K562 (cell line): ENCODE measurements around the gene NR1D1. TPM values are rescaled to one million over a fixed set of nuclear protein-coding genes. Genes with fewer than 3 reads are reported as not detected.

Experiments used
- CAMTA2 ChIP-seq: fragments of 250-450 bp; sonication (Bioruptor Pico); conservative IDR thresholded peaks from 2 replicates; pipeline ENCODE4 v1.5.1; 2022
- EP300 ChIP-seq: IDR thresholded peaks from 2 replicates; pipeline ENCODE4 v1.6.1; 2012; ENCODE audit warnings: low read length, improper control_type of control experiment
- GABPA ChIP-seq: fragments of 200-800 bp; sonication (Bioruptor generic); conservative IDR thresholded peaks from 2 replicates; pipeline ENCODE4 v1.6.1; 2016; ENCODE audit warnings: low read depth, missing genetic modification characterization, missing compliant biosample characterization
- GTF2A2 ChIP-seq: IDR thresholded peaks from 2 replicates; pipeline ENCODE4 v1.6.1; 2016; ENCODE audit warnings: mild to moderate bottlenecking, missing genetic modification characterization, missing compliant biosample characterization
- NBN ChIP-seq: fragments of 450-650 bp; IDR thresholded peaks from 2 replicates; pipeline ENCODE4 v1.6.1; 2016; ENCODE audit warnings: low read depth, mild to moderate bottlenecking
- NR2C1 ChIP-seq, 2 experiments: fragments of 450-650 bp; IDR thresholded peaks; 2 replicates each; pipeline ENCODE4 v1.6.1; 2017; ENCODE audit warnings: mild to moderate bottlenecking in 2 of 2, antibody characterized with exemption in 1 of 2, inconsistent platforms in 1 of 2, missing compliant biosample characterization in 1 of 2, missing genetic modification characterization in 1 of 2
- PBX2 ChIP-seq, 2 experiments: IDR thresholded peaks in 1 of 2; conservative IDR thresholded peaks in 1 of 2; 2 replicates each; pipeline ENCODE4 v1.6.1; 2016; ENCODE audit warnings: low read depth in 2 of 2, mild to moderate bottlenecking in 1 of 2, missing compliant biosample characterization in 1 of 2, missing genetic modification characterization in 1 of 2, moderate library complexity in 1 of 2
- RB1 ChIP-seq: fragments of 450-650 bp; IDR thresholded peaks from 2 replicates; pipeline ENCODE4 v1.6.1; 2017; ENCODE audit warnings: low read depth, mild to moderate bottlenecking
- REST ChIP-seq, 2 experiments: fragments of 450-650 bp; formaldehyde crosslinking in 1 of 2; IDR thresholded peaks; 2 replicates each; pipeline versions ENCODE4 v1.4.0 to v1.6.1; 2014 to 2020; ENCODE audit warnings: mild to moderate bottlenecking in 2 of 2, borderline replicate concordance in 1 of 2, low read depth in 1 of 2
- ZMIZ1 ChIP-seq, 2 experiments: fragments of 150-350 bp in 1 of 2; IDR thresholded peaks; 2 replicates each; pipeline ENCODE4 v1.6.1; 2012 to 2016; ENCODE audit warnings: low read depth in 2 of 2, low read length in 2 of 2, mild to moderate bottlenecking in 1 of 2, moderate library complexity in 1 of 2
- polyA plus RNA-seq, 8 experiments: library from polyadenylated mRNA; depleted of rRNA in 4 of 8; stranded (reverse) in 5 of 8; unstranded in 3 of 8; fragments of >200 nt; fragmentation: Nextera tagmentation in 2 of 8; fragmentation: Illumina TruSeq in 1 of 8; extraction: Ambion mirVana in 2 of 8; extraction: Trizol in 1 of 8; gene quantifications; 2 replicates each; pipeline versions ENCODE4 v1.2.1 to v1.2.3, GENCODE V29; 2011 to 2014; ENCODE audit warnings: inconsistent platforms in 1 of 8, missing spikeins in 1 of 8
- total RNA-seq, 7 experiments: library from RNA; depleted of rRNA in 6 of 7; stranded (reverse); fragments of >200 nt in 6 of 7; fragmentation: Illumina TruSeq in 2 of 7; extraction: Trizol in 2 of 7; gene quantifications; 2 replicates each; pipeline versions ENCODE4 v1.2.1 to v1.2.3, GENCODE V29; 2011 to 2021; ENCODE audit warnings: low replicate concordance in 1 of 7

The NR1D1 gene
- total and polyA plus RNA-seq, 9 of the 15 experiments (the other 6 are each of a cell fraction or from before 2014, with no cell fraction given): 0.25 to 7.7 (median 0.65) TPM

- TF ChIP-seq ZMIZ1 (IDR thresholded peaks at IDR 0.05; ENCODE audit: low read depth in 2 of 2, low read length in 2 of 2) (0 out of 4 replicates have a peak, but pooled peaks of 1 of the 2 experiments have one; percentile 11), EP300 (peak; percentile 58), PBX2 (CRISPR knock-in tag; IDR thresholded peaks at IDR 0.05; ENCODE audit: low read depth) (peak; percentile 57), PBX2 (tag; conservative IDR thresholded peaks at IDR 0.05; ENCODE audit: low read depth) (peak; percentile 96), RB1 (peak; percentile 75), NR2C1 (IDR thresholded peaks at IDR 0.05) (peak; percentile 89), NR2C1 (tag; IDR thresholded peaks at IDR 0.05) (peak; percentile 91), REST (IDR thresholded peaks at IDR 0.05; ENCODE audit: borderline replicate concordance) (peak; percentile 93), REST (CRISPR knock-in tag; IDR thresholded peaks at IDR 0.05; ENCODE audit: low read depth) (0 out of 2 replicates have a peak, but pooled peaks have one; percentile 31), CAMTA2 (CRISPR knock-in tag) (no peak), GABPA (peak; percentile 36), NBN (peak; percentile 88), GTF2A2 (tag) (no peak)
Measured at GRCh38 chr17:40111221-40112128, 11.1 kb upstream of the NR1D1 start (continued).
